ENCODE data around the gene TACC2.

The TACC2 gene

DNA sequence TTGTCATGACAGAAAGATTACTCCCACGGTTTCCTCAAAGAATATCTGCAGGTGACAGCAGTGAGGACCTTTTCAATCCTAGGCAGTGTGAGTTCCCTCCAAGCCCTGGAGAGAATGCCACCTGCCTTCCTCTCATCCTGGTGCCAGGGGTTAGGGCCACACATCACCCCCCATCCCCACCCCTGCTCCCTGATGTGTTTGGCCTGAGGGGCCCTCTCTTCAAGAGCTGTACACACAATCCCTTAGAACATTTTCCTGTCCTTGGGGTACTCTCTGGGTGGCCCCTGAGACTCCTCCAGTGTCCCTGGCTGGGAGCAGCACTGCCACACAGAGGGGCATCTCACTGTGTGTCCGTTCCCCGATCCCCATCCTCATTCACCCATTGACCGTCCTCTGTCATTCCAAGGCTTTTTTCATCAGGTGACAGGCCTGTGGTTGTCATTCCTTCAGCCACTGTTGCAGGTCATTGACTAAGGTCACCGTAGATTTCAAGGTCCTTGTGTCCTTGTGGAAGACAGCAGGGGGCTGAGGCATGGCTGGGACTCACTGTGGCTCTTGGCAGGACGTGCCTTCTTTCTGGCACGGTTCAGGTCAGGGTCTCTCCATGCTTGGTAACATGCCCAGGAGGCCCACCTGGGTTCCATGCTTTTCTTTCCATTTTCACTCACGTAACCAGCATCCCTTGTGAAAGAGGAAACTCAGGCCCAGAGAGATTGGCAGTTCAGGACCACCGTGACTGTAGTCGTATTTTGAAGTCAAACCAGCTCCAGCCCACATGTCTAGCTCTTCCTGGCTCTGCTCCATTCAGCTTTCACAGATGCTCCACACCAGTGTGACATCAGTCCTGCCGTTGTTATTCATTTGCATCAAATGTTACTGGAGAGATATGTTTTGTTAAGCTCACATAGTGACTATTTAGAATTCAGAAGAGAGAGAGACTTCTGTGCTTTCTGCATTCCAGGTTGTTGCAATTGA lies 255.3 kb downstream of the TACC2 start:
- DNase-seq: no peak
- Histone ChIP-seq H3K4me3 (ENCODE audit: insufficient read depth in 1 of 2, low read depth in 1 of 2, low read length in 2 of 2) (no peak overlapping the region), H2BK15ac (ENCODE audit: low read depth, poor library complexity, severe bottlenecking) (no peak overlapping the region), H3K4me2 (ENCODE audit: low read length, poor library complexity, severe bottlenecking) (no peak overlapping the region), H3K18ac (ENCODE audit: low read depth in 1 of 2, low read length in 2 of 2) (no peak overlapping the region), H2BK5ac (ENCODE audit: low read depth, low read length, poor library complexity, severe bottlenecking) (no peak overlapping the region), H3K4me1 (ENCODE audit: control insufficient read depth, insufficient read depth, low read depth, low read length) (peaks cover 5% of the 10 kb centered on the region), H2AK5ac (ENCODE audit: low read length, severe bottlenecking) (no peak overlapping the region), H3K79me1 (replicated peaks; ENCODE audit: low read length, poor library complexity, severe bottlenecking) (peaks cover 1% of the 10 kb centered on the region), H3K14ac (ENCODE audit: low read length in 2 of 2) (no peak overlapping the region), H3K9ac (ENCODE audit: low read length) (no peak overlapping the region), H3K4ac (ENCODE audit: low read depth in 1 of 2, low read length in 2 of 2) (no peak overlapping the region), H3K36me3 (ENCODE audit: control insufficient read depth in 1 of 2, insufficient read depth in 2 of 2, low read depth in 1 of 2, low read length in 2 of 2) (peaks cover 21 to 55% of the 10 kb centered on the region in 2 experiments), H4K8ac (ENCODE audit: low read length) (no peak overlapping the region), H3K9me3 (ENCODE audit: control insufficient read depth, low read length) (no peaks in the 10 kb centered on the region), H3K27me3 (ENCODE audit: control insufficient read depth in 1 of 2, insufficient read depth in 1 of 2, low read length in 2 of 2) (no peaks in the 10 kb centered on the region), H2AFZ (ENCODE audit: low read depth, low read length) (no peak overlapping the region), H4K91ac (ENCODE audit: low read length) (no peak overlapping the region), H3K27ac (ENCODE audit: low read length, poor library complexity, severe bottlenecking) (no peak overlapping the region), H2BK120ac (ENCODE audit: low read depth, low read length) (no peak overlapping the region), H3K23ac (ENCODE audit: low read length in 2 of 2) (no peak overlapping the region), H2BK12ac (ENCODE audit: low read length in 2 of 2) (no peak overlapping the region)
- 97% methylated on average over 11 of the region's 11 CpGs for WGBS

DNA sequence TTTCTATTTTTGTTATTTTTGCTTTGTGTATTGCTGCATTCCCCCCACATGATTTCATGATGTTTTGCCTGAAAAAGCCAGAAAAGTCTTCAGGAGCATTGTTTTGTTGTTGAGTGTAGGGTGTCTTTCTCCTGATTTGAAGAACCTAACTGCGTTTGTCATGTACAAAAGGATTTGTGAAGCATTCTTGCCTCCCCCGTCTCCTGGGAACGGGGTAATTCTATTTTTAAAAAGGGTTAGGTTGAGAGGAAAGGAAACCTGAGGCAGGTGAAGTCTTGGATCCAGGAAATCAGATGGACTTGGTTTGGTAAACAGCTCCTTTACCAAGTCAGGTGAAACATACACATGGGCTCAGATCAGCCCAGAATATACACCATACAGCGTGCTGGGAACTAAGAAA lies 256.2 kb downstream of the TACC2 start:
- H2AFZ ChIP-seq (ENCODE audit: low read depth, low read length): no peak overlapping the region
- no peak for DNase-seq
- H2AK5ac ChIP-seq (ENCODE audit: low read length, severe bottlenecking): no peak overlapping the region
- H3K36me3 ChIP-seq (ENCODE audit: control insufficient read depth in 1 of 2, insufficient read depth in 2 of 2, low read depth in 1 of 2, low read length in 2 of 2): peaks cover 23 to 64% of the 10 kb centered on the region in 2 experiments
- H3K4me1 ChIP-seq (ENCODE audit: control insufficient read depth, insufficient read depth, low read depth, low read length): peaks cover 5% of the 10 kb centered on the region
- no peak overlapping the region for H2BK15ac ChIP-seq (ENCODE audit: low read depth, poor library complexity, severe bottlenecking)
- 94% methylated on average over 4 of the region's 4 CpGs for WGBS
- no peak overlapping the region for H3K27ac ChIP-seq (ENCODE audit: low read length, poor library complexity, severe bottlenecking)
- no peak overlapping the region for H3K18ac ChIP-seq (ENCODE audit: low read depth in 1 of 2, low read length in 2 of 2)
- no peak overlapping the region for H4K8ac ChIP-seq (ENCODE audit: low read length)
- no peak overlapping the region for H2BK120ac ChIP-seq (ENCODE audit: low read depth, low read length)
- H3K79me1 ChIP-seq (replicated peaks; ENCODE audit: low read length, poor library complexity, severe bottlenecking): peaks cover 1% of the 10 kb centered on the region
- no peak overlapping the region for H4K91ac ChIP-seq (ENCODE audit: low read length)
- H3K4me2 ChIP-seq (ENCODE audit: low read length, poor library complexity, severe bottlenecking): no peak overlapping the region
- H2BK12ac ChIP-seq (ENCODE audit: low read length in 2 of 2): no peak overlapping the region
- H3K4ac ChIP-seq (ENCODE audit: low read depth in 1 of 2, low read length in 2 of 2): no peak overlapping the region
- no peaks in the 10 kb centered on the region for H3K27me3 ChIP-seq (ENCODE audit: control insufficient read depth in 1 of 2, insufficient read depth in 1 of 2, low read length in 2 of 2)
- H3K23ac ChIP-seq (ENCODE audit: low read length in 2 of 2): no peak overlapping the region
- no peaks in the 10 kb centered on the region for H3K9me3 ChIP-seq (ENCODE audit: control insufficient read depth, low read length)
- no peak overlapping the region for H3K14ac ChIP-seq (ENCODE audit: low read length in 2 of 2)
- H3K4me3 ChIP-seq (ENCODE audit: insufficient read depth in 1 of 2, low read depth in 1 of 2, low read length in 2 of 2): no peak overlapping the region
- no peak overlapping the region for H2BK5ac ChIP-seq (ENCODE audit: low read depth, low read length, poor library complexity, severe bottlenecking)
- H3K9ac ChIP-seq (ENCODE audit: low read length): no peak overlapping the region

DNA sequence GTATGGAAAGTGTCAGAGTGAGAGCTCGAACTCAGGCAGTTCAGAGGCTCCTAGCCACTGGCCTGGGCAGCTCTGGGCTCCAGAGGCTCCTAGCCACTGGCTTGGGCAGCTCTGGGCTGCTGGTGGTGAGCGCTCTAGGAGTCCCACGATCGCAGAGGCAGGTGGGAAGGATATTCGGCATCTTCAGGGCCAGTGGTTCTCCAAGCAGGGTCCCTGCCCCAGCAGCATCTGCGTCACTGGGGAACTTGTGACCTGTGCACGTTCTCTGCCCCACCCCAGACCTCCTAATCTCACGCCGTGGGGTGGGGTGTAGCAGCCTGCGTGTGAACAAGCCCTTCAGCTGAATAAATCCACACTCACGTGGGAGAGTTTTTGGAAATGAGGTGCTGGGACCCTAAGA lies 256.9 kb downstream of the TACC2 start:
- Histone ChIP-seq H3K9me3 (ENCODE audit: control insufficient read depth, low read length) (no peaks in the 10 kb centered on the region), H4K8ac (ENCODE audit: low read length) (no peak overlapping the region), H2BK120ac (ENCODE audit: low read depth, low read length) (no peak overlapping the region), H3K27me3 (ENCODE audit: control insufficient read depth in 1 of 2, insufficient read depth in 1 of 2, low read length in 2 of 2) (no peaks in the 10 kb centered on the region), H3K36me3 (ENCODE audit: control insufficient read depth in 1 of 2, insufficient read depth in 2 of 2, low read depth in 1 of 2, low read length in 2 of 2) (peaks cover 23 to 67% of the 10 kb centered on the region in 2 experiments), H3K9ac (ENCODE audit: low read length) (no peak overlapping the region), H3K23ac (ENCODE audit: low read length in 2 of 2) (no peak overlapping the region), H3K4me3 (ENCODE audit: insufficient read depth in 1 of 2, low read depth in 1 of 2, low read length in 2 of 2) (no peak overlapping the region), H3K4me1 (ENCODE audit: control insufficient read depth, insufficient read depth, low read depth, low read length) (peaks cover 5% of the 10 kb centered on the region), H3K79me1 (replicated peaks; ENCODE audit: low read length, poor library complexity, severe bottlenecking) (peaks cover 1% of the 10 kb centered on the region), H3K27ac (ENCODE audit: low read length, poor library complexity, severe bottlenecking) (no peak overlapping the region), H3K4ac (ENCODE audit: low read depth in 1 of 2, low read length in 2 of 2) (no peak overlapping the region), H3K14ac (ENCODE audit: low read length in 2 of 2) (no peak overlapping the region), H2BK5ac (ENCODE audit: low read depth, low read length, poor library complexity, severe bottlenecking) (no peak overlapping the region), H2BK12ac (ENCODE audit: low read length in 2 of 2) (no peak overlapping the region), H2AK5ac (ENCODE audit: low read length, severe bottlenecking) (no peak overlapping the region), H2BK15ac (ENCODE audit: low read depth, poor library complexity, severe bottlenecking) (no peak overlapping the region), H3K18ac (ENCODE audit: low read depth in 1 of 2, low read length in 2 of 2) (no peak overlapping the region), H3K4me2 (ENCODE audit: low read length, poor library complexity, severe bottlenecking) (no peak overlapping the region), H2AFZ (ENCODE audit: low read depth, low read length) (no peak overlapping the region), H4K91ac (ENCODE audit: low read length) (no peak overlapping the region)
- DNase-seq: no peak
- WGBS: 96% methylated on average over 10 of the region's 11 CpGs

DNA sequence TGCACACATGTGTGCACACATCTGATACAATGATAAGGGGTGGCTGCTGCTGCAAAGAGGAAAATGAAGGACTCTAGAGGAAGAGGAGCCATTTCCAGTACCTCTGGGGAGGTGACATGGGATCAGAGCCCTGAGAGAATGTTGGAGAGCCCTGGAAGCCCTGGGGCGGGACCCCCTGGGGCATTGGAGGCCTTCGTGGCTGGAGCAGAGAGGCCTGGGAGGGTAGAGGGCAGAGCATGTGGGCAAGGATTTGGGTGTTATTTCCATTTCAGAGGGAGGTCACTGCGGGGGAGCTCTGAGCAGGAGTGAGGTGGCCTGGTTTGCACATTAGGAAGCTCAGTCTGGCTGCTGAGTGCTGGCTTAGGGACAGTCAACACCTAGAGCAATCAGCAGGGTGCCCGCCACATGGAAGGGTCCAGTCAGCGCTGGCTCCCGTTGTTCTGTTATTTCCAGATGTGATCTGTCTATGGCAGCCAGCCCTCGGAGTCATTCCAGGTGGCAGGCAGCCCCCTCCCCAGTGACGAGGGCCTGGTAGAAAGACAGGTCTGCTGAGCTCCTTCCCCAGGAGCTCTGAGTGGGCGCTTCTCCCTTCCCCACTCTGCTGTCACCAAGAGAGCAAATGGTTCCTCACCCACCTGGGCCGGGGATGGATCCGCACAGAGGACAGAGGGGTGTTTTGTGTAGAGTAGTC lies 258.0 kb downstream of the TACC2 start:
- Histone ChIP-seq H2BK120ac (ENCODE audit: low read depth, low read length) (no peak overlapping the region), H2BK5ac (ENCODE audit: low read depth, low read length, poor library complexity, severe bottlenecking) (no peak overlapping the region), H4K8ac (ENCODE audit: low read length) (no peak overlapping the region), H2AFZ (ENCODE audit: low read depth, low read length) (no peak overlapping the region), H4K91ac (ENCODE audit: low read length) (no peak overlapping the region), H3K27me3 (ENCODE audit: control insufficient read depth in 1 of 2, insufficient read depth in 1 of 2, low read length in 2 of 2) (no peaks in the 10 kb centered on the region), H3K23ac (ENCODE audit: low read length in 2 of 2) (no peak overlapping the region), H3K27ac (ENCODE audit: low read length, poor library complexity, severe bottlenecking) (no peak overlapping the region), H3K4me3 (ENCODE audit: insufficient read depth in 1 of 2, low read depth in 1 of 2, low read length in 2 of 2) (no peak overlapping the region), H3K36me3 (ENCODE audit: control insufficient read depth in 1 of 2, insufficient read depth in 2 of 2, low read depth in 1 of 2, low read length in 2 of 2) (peaks cover 24 to 56% of the 10 kb centered on the region in 2 experiments), H2BK15ac (ENCODE audit: low read depth, poor library complexity, severe bottlenecking) (no peak overlapping the region), H3K79me1 (replicated peaks; ENCODE audit: low read length, poor library complexity, severe bottlenecking) (peaks cover 1% of the 10 kb centered on the region), H3K14ac (ENCODE audit: low read length in 2 of 2) (no peak overlapping the region), H3K4me2 (ENCODE audit: low read length, poor library complexity, severe bottlenecking) (no peak overlapping the region), H3K18ac (ENCODE audit: low read depth in 1 of 2, low read length in 2 of 2) (no peak overlapping the region), H3K4ac (ENCODE audit: low read depth in 1 of 2, low read length in 2 of 2) (no peak overlapping the region), H3K4me1 (ENCODE audit: control insufficient read depth, insufficient read depth, low read depth, low read length) (peaks cover 5% of the 10 kb centered on the region), H3K9me3 (ENCODE audit: control insufficient read depth, low read length) (no peaks in the 10 kb centered on the region), H3K9ac (ENCODE audit: low read length) (no peak overlapping the region), H2AK5ac (ENCODE audit: low read length, severe bottlenecking) (no peak overlapping the region), H2BK12ac (ENCODE audit: low read length in 2 of 2) (no peak overlapping the region)
- DNase-seq: no peak
- 95% methylated on average over 8 of the region's 11 CpGs for WGBS

Data from mesenchymal stem cell (in vitro differentiated cells and primary cell).